Activated CD4-positive, alpha-beta T cell treated with anti-CD3 and anti-CD28 coated beads, Interleukin-2, amount 50 U/mL, for 48 hours (primary cell): ENCODE measurements around the gene RPP21.

Experiments used
- DNase-seq, 2 experiments: peaks; one replicate each; pipeline ENCODE4 v3.0.0-alpha.2; 2020

The RPP21 gene

GRCh38 chr6:30386166-30386565 is 41.2 kb downstream of the RPP21 start:
- DNase-seq = no peak

GRCh38 chr6:30391240-30391639 is 46.3 kb downstream of the RPP21 start:
- DNase-seq = no peak

GRCh38 chr6:30394139-30394538 is 49.2 kb downstream of the RPP21 start:
- no peak for DNase-seq
